T-cell (primary cell): ENCODE results near the gene EMX2. TPM values are rescaled to one million over a fixed set of nuclear protein-coding genes. Genes with fewer than 3 reads are reported as not detected.

Experiments used
- ATAC-seq, 4 experiments: fragments of 200-7000 bp in 3 of 4; fragments of 150-1000 bp in 1 of 4; cut with Tn5 transposase; replicated peaks in 1 of 4; 1 replicate in 3 of 4; 2 replicates in 1 of 4; pipeline ENCODE4 v1.10.0; 2021; ENCODE audit warnings: moderate library complexity in 3 of 4, mild to moderate bottlenecking in 2 of 4, moderate number of reproducible peaks in 1 of 4
- CTCF ChIA-PET, 2 donors: fragments of 300-600 bp; sonication (Branson Sonifier 250); formaldehyde crosslinking; loops; one replicate each; lab custom pipeline; 2022; ENCODE audit warnings: antibody characterized with exemption in 2 of 2; lab: Charles Lee
- POLR2A ChIA-PET, 2 donors: fragments of 300-600 bp; sonication (Branson Sonifier 250); formaldehyde crosslinking; loops; one replicate each; lab custom pipeline; 2022; ENCODE audit warnings: antibody characterized with exemption in 2 of 2; lab: Charles Lee
- DNase-seq, 35 experiments: peaks; one replicate each; pipeline versions ENCODE4 v3.0.0 to v3.0.0-alpha.2; 2013 to 2023
- H3K27ac ChIP-seq: one replicate; pipeline ENCODE4 v1.5.1; 2013; ENCODE audit warnings: low read length
- H3K27me3 ChIP-seq, 2 experiments: replicated peaks in 1 of 2; 1 replicate in 1 of 2; 2 replicates in 1 of 2; pipeline versions ENCODE4 v1.6.1 to v1.7.0; 2013; ENCODE audit warnings: low read length in 1 of 2, mixed read lengths in 1 of 2; ENCODE audit not compliant: control insufficient read depth in 2 of 2, insufficient read depth in 2 of 2; ENCODE audit errors: extremely low read depth in 1 of 2
- H3K36me3 ChIP-seq, 2 donors: 1 replicate in 1 of 2; 2 replicates in 1 of 2; pipeline versions ENCODE4 v1.6.1 to v1.7.0; 2013; ENCODE audit warnings: low read length in 1 of 2; ENCODE audit not compliant: control insufficient read depth in 2 of 2, insufficient read depth in 1 of 2; ENCODE audit errors: extremely low read depth in 1 of 2
- H3K4me1 ChIP-seq, 2 experiments: 1 replicate in 1 of 2; 2 replicates in 1 of 2; pipeline versions ENCODE4 v1.6.1 to v1.7.0; 2013; ENCODE audit warnings: low read length in 2 of 2, mixed read lengths in 1 of 2; ENCODE audit not compliant: insufficient read depth in 2 of 2, control insufficient read depth in 1 of 2; ENCODE audit errors: extremely low read depth in 1 of 2
- H3K4me3 ChIP-seq, 2 donors: 1 replicate in 1 of 2; 2 replicates in 1 of 2; pipeline versions ENCODE4 v1.5.1 to v1.7.0; 2013; ENCODE audit warnings: mild to moderate bottlenecking in 2 of 2, low read length in 1 of 2, moderate library complexity in 1 of 2; ENCODE audit not compliant: control insufficient read depth in 1 of 2; ENCODE audit errors: extremely low read depth in 1 of 2
- H3K9me3 ChIP-seq: 2 replicates; pipeline ENCODE4 v1.7.0; 2013
- H3K27ac Mint-ChIP-seq, 2 donors: one replicate each; pipeline ENCODE4 v1.8.0; 2020 to 2021; ENCODE audit warnings: mild to moderate bottlenecking in 2 of 2, mixed read lengths in 2 of 2
- H3K27me3 Mint-ChIP-seq, 2 donors: one replicate each; pipeline ENCODE4 v1.8.0; 2021 to 2022; ENCODE audit warnings: mixed read lengths in 2 of 2
- H3K36me3 Mint-ChIP-seq: one replicate; pipeline ENCODE4 v1.8.0; 2021; ENCODE audit warnings: mixed read lengths
- H3K4me1 Mint-ChIP-seq, 3 donors: one replicate each; pipeline ENCODE4 v1.8.0; 2020 to 2022; ENCODE audit warnings: mixed read lengths in 3 of 3, mild to moderate bottlenecking in 1 of 3
- H3K4me3 Mint-ChIP-seq, 3 donors: one replicate each; pipeline ENCODE4 v1.8.0; 2020 to 2022; ENCODE audit warnings: mild to moderate bottlenecking in 3 of 3, mixed read lengths in 3 of 3, moderate library complexity in 3 of 3
- H3K9me3 Mint-ChIP-seq, 3 donors: one replicate each; pipeline ENCODE4 v1.8.0; 2020 to 2022; ENCODE audit warnings: mixed read lengths in 3 of 3
- WGBS: methylation state at CpG from one replicate; pipeline ENCODE4 v1.1.5; 2013; ENCODE audit warnings: missing lambda C conversion rate; ENCODE audit not compliant: insufficient coverage; 5-methylcytosine and 5-hydroxymethylcytosine counted together
- total RNA-seq, 35 experiments: library from RNA in 6 of 35; stranded (reverse) in 6 of 35; fragments of 120-200 nt in 1 of 35; gene quantifications; one replicate each; pipeline versions ENCODE4 v1.2.1 to v1.2.4 and lab custom pipeline; 2013 to 2026

Gene EMX2
- total RNA-seq, 5 donors from 2014 or later (not counting 1 experiment from before 2014, with no cell fraction given), result not detected

GRCh38 chr10:117546020-117546580 is 3.6 kb downstream of the EMX2 start:
- Histone ChIP-seq H3K9me3 (no peaks in the 10 kb centered on the region), H3K36me3 (no peaks in the 10 kb centered on the region), H3K4me3 (no peak overlapping the region), H3K27ac (no peak overlapping the region), H3K27me3 (peaks cover 4 to 80% of the 10 kb centered on the region in 2 experiments), H3K4me1 (peaks cover 0 to 39% of the 10 kb centered on the region in 2 experiments)
- Mint-ChIP-seq H3K36me3 (no peaks in the 10 kb centered on the region), H3K27me3 (peaks cover 50 to 80% of the 10 kb centered on the region in 2 donors), H3K4me3 (peak overlapping the region in 1 of 3 donors; percentile 17), H3K27ac (no peak overlapping the region), H3K9me3 (no peaks in the 10 kb centered on the region), H3K4me1 (peaks cover 34 to 42% (median 37%) of the 10 kb centered on the region in 3 donors)
- ATAC-seq, result no peak
- DNase-seq, result no peak
- POLR2A ChIA-PET, result no interaction called here
- CTCF ChIA-PET, result no interaction called here
- 5% methylated on average over 16 of the region's 16 CpGs for WGBS

- H3K4me1 Mint-ChIP-seq, result peaks cover 32 to 38% (median 33%) of the 10 kb centered on the region in 3 donors
- H3K36me3 Mint-ChIP-seq, result no peaks in the 10 kb centered on the region
- CTCF ChIA-PET, result no interaction called here
- H3K9me3 Mint-ChIP-seq, result no peaks in the 10 kb centered on the region
- Histone ChIP-seq H3K4me3 (no peak overlapping the region), H3K27ac (no peak overlapping the region), H3K4me1 (peaks cover 0 to 39% of the 10 kb centered on the region in 2 experiments), H3K9me3 (no peaks in the 10 kb centered on the region), H3K27me3 (peaks cover 4 to 79% of the 10 kb centered on the region in 2 experiments), H3K36me3 (no peaks in the 10 kb centered on the region)
- POLR2A ChIA-PET, result no interaction called here
- no peak for ATAC-seq
- H3K4me3 Mint-ChIP-seq, result no peak overlapping the region
- peaks cover 50 to 80% of the 10 kb centered on the region in 2 donors for H3K27me3 Mint-ChIP-seq
- 15% methylated on average over 26 of the region's 29 CpGs for WGBS
- no peak for DNase-seq
- no peak overlapping the region for H3K27ac Mint-ChIP-seq
These were observed 4.1 kb downstream of the EMX2 start for GRCh38 chr10:117546581-117547015.

GRCh38 chr10:117547016-117547715 is 4.6 kb downstream of the EMX2 start:
- ATAC-seq (no peak), DNase-seq (no peak)
- ChIA-PET CTCF (interaction anchor here in 1 of 2 donors (0.5 kb wide), 1 partner anchor 755 kb away, joined by 3 read pairs; no protein-coding TSS in a partner anchor), POLR2A (no interaction called here)
- peaks cover 53 to 82% of the 10 kb centered on the region in 2 donors for H3K27me3 Mint-ChIP-seq
- H3K4me3 Mint-ChIP-seq, result peak overlapping the region in 1 of 3 donors; percentile 59
- H3K36me3 ChIP-seq, result no peaks in the 10 kb centered on the region
- H3K4me3 ChIP-seq, result no peak overlapping the region
- no peaks in the 10 kb centered on the region for H3K9me3 ChIP-seq
- H3K27ac Mint-ChIP-seq, result no peak overlapping the region
- no peaks in the 10 kb centered on the region for H3K36me3 Mint-ChIP-seq
- H3K4me1 ChIP-seq, result peaks cover 0 to 34% of the 10 kb centered on the region in 2 experiments
- H3K27me3 ChIP-seq, result peaks cover 5 to 79% of the 10 kb centered on the region in 2 experiments
- H3K27ac ChIP-seq, result no peak overlapping the region
- H3K9me3 Mint-ChIP-seq, result no peaks in the 10 kb centered on the region
- peaks cover 29 to 39% (median 29%) of the 10 kb centered on the region in 3 donors for H3K4me1 Mint-ChIP-seq
- 4% methylated on average over 4 of the region's 20 CpGs for WGBS

- peaks cover 9 to 79% of the 10 kb centered on the region in 2 experiments for H3K27me3 ChIP-seq
- peaks cover 60 to 86% of the 10 kb centered on the region in 2 donors for H3K27me3 Mint-ChIP-seq
- H3K9me3 ChIP-seq, result no peaks in the 10 kb centered on the region
- peaks cover 0 to 33% of the 10 kb centered on the region in 2 experiments for H3K4me1 ChIP-seq
- no peaks in the 10 kb centered on the region for H3K9me3 Mint-ChIP-seq
- DNase-seq (no peak), ATAC-seq (no peak)
- no peaks in the 10 kb centered on the region for H3K36me3 ChIP-seq
- no peaks in the 10 kb centered on the region for H3K36me3 Mint-ChIP-seq
- no peak overlapping the region for H3K27ac Mint-ChIP-seq
- POLR2A ChIA-PET, result no interaction called here
- H3K4me1 Mint-ChIP-seq, result peaks cover 32 to 41% (median 35%) of the 10 kb centered on the region in 3 donors
- H3K27ac ChIP-seq, result no peak overlapping the region
- H3K4me3 Mint-ChIP-seq, result peak overlapping the region in 1 of 3 donors; percentile 59
- H3K4me3 ChIP-seq, result no peak overlapping the region
- 12% methylated on average over 14 of the region's 32 CpGs for WGBS
- CTCF ChIA-PET, result no interaction called here
These were observed 5.4 kb downstream of the EMX2 start for GRCh38 chr10:117547716-117548668.

GRCh38 chr10:117549100-117549585 is 6.6 kb downstream of the EMX2 start:
- Mint-ChIP-seq H3K27me3 (peaks cover 65 to 86% of the 10 kb centered on the region in 2 donors), H3K4me3 (no peak overlapping the region), H3K27ac (no peak overlapping the region), H3K4me1 (peaks cover 34 to 44% (median 38%) of the 10 kb centered on the region in 3 donors), H3K9me3 (no peaks in the 10 kb centered on the region), H3K36me3 (no peaks in the 10 kb centered on the region)
- no CpG with 5 or more reads among the region's 6 CpGs for WGBS
- H3K9me3 ChIP-seq, result no peaks in the 10 kb centered on the region
- H3K27me3 ChIP-seq, result peaks cover 9 to 79% of the 10 kb centered on the region in 2 experiments
- peaks cover 0 to 31% of the 10 kb centered on the region in 2 experiments for H3K4me1 ChIP-seq
- DNase-seq (no peak), ATAC-seq (no peak)
- ChIA-PET CTCF (no interaction called here), POLR2A (no interaction called here)
- H3K36me3 ChIP-seq, result no peaks in the 10 kb centered on the region
- no peak overlapping the region for H3K27ac ChIP-seq
- no peak overlapping the region for H3K4me3 ChIP-seq

GRCh38 chr10:117550076-117550475 is 7.5 kb downstream of the EMX2 start:
- peaks cover 0 to 25% of the 10 kb centered on the region in 2 experiments for H3K4me1 ChIP-seq
- DNase-seq (no peak), ATAC-seq (no peak)
- H3K27me3 Mint-ChIP-seq, result peaks cover 70 to 86% of the 10 kb centered on the region in 2 donors
- H3K36me3 Mint-ChIP-seq, result no peaks in the 10 kb centered on the region
- peaks cover 26 to 37% (median 36%) of the 10 kb centered on the region in 3 donors for H3K4me1 Mint-ChIP-seq
- H3K4me3 Mint-ChIP-seq, result no peak overlapping the region
- 0% methylated on average over 1 of the region's 6 CpGs for WGBS
- H3K27ac ChIP-seq, result no peak overlapping the region
- H3K9me3 Mint-ChIP-seq, result no peaks in the 10 kb centered on the region
- H3K36me3 ChIP-seq, result no peaks in the 10 kb centered on the region
- no peak overlapping the region for H3K4me3 ChIP-seq
- ChIA-PET POLR2A (no interaction called here), CTCF (no interaction called here)
- H3K27ac Mint-ChIP-seq, result no peak overlapping the region
- H3K9me3 ChIP-seq, result no peaks in the 10 kb centered on the region
- peaks cover 9 to 79% of the 10 kb centered on the region in 2 experiments for H3K27me3 ChIP-seq
